NB4 (cell line): ENCODE results near the gene GABRR2.
"Not testable (repeated sequence)": the region's sequence is repeated elsewhere in the genome, so short reads cannot be mapped to it uniquely, and the experiment has no call there.

Source experiments
- DNase-seq: peaks from one replicate; pipeline ENCODE4 v3.0.0; 2010; ENCODE audit warnings: low read depth
- H3K4me3 ChIP-seq: one replicate; pipeline ENCODE4 v1.5.1; 2011; ENCODE audit warnings: mild to moderate bottlenecking, low read depth, low read length, moderate library complexity
- MYC ChIP-seq: IDR thresholded peaks from 2 replicates; pipeline ENCODE4 v1.6.1; 2011; ENCODE audit warnings: low read depth, low read length
- POLR2A ChIP-seq: IDR thresholded peaks from 2 replicates; pipeline ENCODE4 v1.6.1; 2011; ENCODE audit warnings: mild to moderate bottlenecking; ENCODE audit not compliant: insufficient read length; ENCODE audit errors: extremely low read depth
- TF ChIP-seq, protein P1 (sequence below): IDR thresholded peaks from one replicate; pipeline ENCODE4 v1.5.1; 2012; ENCODE audit warnings: low read depth, low read length
- TF ChIP-seq, protein P2 (sequence below): IDR thresholded peaks from 2 replicates; pipeline ENCODE4 v1.6.1; 2011; ENCODE audit warnings: low read depth, low read length

GABRR2 gene

DNA sequence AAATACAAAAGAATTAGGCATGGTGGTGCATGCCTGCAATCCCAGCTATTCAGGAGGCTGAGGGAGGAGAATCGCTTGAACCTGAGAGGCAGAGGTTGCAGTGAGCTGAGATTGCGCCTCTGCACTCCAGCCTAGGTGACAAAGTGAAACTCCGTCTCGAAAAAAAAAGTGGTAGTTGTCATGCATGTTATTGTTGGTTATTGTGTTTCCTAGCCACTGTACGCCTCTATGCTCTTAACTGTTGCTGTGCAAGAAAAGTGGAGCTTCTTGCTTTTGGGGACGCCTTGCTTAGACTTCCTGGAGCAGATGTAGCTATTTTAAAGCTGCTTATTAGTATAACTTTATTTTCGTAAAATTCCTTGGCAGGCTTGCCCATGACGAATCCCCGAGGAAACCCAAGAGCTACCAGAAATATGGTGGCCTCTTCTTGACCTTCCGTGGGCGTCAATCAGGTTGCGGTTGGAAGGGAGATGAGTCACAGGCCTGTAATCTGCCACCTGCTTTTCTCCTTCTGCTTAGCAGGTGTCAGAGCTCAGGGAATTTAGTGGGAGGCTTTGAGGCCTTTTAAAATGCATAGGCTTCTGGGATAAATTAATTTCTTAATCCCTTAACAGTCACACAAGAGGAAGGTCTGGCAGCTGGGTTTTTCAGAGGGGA lies 17.3 kb downstream of the GABRR2 start:
- TF ChIP-seq MYC: peak; percentile 68
- TF ChIP-seq, protein P1, sequence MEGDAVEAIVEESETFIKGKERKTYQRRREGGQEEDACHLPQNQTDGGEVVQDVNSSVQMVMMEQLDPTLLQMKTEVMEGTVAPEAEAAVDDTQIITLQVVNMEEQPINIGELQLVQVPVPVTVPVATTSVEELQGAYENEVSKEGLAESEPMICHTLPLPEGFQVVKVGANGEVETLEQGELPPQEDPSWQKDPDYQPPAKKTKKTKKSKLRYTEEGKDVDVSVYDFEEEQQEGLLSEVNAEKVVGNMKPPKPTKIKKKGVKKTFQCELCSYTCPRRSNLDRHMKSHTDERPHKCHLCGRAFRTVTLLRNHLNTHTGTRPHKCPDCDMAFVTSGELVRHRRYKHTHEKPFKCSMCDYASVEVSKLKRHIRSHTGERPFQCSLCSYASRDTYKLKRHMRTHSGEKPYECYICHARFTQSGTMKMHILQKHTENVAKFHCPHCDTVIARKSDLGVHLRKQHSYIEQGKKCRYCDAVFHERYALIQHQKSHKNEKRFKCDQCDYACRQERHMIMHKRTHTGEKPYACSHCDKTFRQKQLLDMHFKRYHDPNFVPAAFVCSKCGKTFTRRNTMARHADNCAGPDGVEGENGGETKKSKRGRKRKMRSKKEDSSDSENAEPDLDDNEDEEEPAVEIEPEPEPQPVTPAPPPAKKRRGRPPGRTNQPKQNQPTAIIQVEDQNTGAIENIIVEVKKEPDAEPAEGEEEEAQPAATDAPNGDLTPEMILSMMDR: no peak
- TF ChIP-seq, protein P2, sequence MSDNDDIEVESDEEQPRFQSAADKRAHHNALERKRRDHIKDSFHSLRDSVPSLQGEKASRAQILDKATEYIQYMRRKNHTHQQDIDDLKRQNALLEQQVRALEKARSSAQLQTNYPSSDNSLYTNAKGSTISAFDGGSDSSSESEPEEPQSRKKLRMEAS: peak; percentile 60
- peak overlapping the region; percentile 4 for H3K4me3 ChIP-seq
- DNase-seq: peak; percentile 93

DNA sequence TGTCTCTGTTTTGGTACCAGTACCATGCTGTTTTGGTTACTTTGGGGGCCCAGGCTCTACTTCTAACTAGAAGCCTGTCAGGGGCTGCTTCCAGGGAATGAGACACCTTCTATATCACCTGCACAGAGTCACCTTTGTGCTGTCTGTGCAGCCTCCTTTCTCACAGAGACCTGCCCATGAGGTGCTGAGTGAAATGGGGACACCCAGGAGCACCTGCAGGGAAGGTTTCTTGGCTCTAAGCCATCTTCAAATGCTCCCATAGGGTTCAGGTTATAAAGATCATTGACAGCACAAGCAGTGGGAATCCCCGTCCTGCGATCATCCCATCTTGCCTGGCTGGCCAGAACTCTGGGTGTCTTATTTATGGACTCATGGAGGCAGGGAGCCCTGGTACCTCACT lies 19.1 kb downstream of the GABRR2 start:
- no peak for DNase-seq
- TF ChIP-seq POLR2A (no peak), MYC (no peak)
- TF ChIP-seq, protein P1: no peak
- TF ChIP-seq, protein P2: no peak
- H3K4me3 ChIP-seq: no peak overlapping the region

DNA sequence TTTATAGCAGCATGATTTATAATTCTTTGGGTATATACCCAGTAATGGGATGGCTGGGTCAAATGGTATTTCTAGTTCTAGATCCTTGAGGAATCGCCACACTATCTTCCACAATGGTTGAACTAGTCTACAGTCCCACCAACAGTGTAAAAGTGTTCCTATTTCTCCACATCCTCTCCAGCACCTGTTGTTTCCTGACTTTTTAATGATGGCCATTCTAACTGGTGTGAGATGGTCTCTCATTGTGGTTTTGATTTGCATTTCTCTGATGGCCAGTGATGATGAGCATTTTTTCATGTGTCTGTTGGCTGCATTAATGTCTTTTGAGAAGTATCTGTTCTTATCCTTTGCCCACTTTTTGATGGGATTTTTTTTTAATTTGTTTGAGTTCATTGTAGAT lies 20.0 kb downstream of the GABRR2 start:
- H3K4me3 ChIP-seq, DNase-seq: not testable (repeated sequence)

DNA sequence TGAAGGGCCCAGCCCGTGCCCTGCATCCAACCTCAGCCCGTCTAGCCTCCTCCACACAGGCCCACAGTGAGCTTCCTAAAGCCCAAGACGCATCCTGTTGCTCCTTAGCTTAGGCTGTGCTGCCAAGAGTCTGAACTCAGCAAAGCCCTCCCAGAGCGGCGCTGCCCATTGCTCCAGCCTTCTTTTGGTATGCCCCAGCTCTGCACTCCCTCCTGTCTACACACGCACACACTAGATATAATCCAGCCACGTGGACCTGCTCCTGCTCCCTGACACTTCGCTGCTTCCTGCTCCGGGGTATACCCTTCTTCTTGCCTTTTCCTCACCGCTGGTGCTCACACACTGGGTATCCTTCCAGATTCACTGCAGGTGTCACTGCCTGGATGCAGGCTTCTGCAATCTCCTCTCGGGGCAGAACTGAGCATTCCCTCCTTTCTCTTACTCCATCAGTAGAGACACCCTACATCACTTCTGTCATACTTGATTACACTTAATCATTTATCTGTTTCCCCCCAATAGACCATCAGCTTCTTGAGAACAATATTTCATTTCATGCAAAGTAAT lies 23.8 kb downstream of the GABRR2 start:
- DNase-seq: no peak
- TF ChIP-seq, protein P2: no peak
- no peak for TF ChIP-seq POLR2A
- H3K4me3 ChIP-seq: no peak overlapping the region

DNA sequence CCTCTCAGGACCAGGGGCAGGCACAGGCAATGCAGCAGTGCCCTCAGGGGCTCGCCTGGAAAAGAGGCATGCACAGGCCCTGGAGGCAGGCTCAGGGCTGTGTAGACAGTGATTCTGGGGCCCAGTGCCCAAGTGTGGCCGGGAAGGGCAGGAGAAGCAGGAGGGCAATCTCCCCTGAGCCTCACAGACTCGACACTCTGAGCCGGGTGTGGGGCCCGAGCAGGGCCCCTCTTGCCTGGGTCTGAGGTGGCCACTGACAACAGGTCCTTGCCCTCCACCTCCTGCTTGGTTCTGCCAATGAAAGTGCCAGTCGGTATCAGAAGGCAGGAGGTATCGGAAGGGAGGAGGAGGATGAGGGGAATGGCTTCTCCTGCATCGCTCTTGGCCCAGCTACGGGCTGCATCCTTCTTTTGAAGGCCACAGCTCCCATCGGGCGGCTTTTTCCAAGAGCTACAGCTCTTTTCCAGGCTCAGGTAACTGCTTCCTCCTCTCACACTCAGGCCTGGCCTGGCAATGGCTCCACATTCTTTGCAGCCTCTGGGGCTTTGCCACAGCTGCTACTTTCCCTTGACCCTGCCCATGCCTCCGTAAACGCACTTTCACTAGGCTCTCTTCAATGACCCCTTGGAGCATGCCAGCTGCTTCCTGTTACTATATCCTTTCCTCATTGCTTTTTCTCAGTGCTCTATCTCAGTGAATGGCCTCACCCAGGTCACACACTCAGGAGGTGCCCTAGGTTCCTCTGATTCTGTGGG lies 24.5 kb downstream of the GABRR2 start:
- TF ChIP-seq, protein P1: no peak
- TF ChIP-seq, protein P2: no peak
- TF ChIP-seq POLR2A: no peak
- no peak for TF ChIP-seq MYC
- no peak overlapping the region for H3K4me3 ChIP-seq
- no peak for DNase-seq

DNA sequence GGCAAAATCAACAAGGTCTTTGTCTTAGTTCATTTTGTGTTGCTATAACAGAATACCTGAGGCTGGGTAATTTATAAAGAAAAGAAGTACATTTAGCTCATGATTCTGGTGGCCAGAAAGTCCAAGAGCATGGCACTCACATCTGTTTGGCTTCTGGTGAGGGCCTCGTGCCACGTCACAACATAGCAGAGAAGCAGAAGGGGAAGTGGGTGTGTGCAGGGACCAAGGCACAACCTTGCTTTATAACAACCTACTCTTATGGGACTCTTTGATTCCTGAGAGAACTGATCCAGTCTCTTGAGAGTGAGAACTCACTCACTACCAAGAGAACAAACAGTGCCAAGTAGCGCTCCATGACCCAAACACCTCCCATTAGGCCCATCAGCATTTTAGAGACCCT lies 25.4 kb downstream of the GABRR2 start:
- DNase-seq: peak; percentile 26
- TF ChIP-seq, protein P1: no peak
- no peak overlapping the region for H3K4me3 ChIP-seq
